ENCODE measurements around the gene UFC1. TPM values are rescaled to one million over a fixed set of nuclear protein-coding genes. Genes with fewer than 3 reads are reported as not detected.

UFC1 gene
- total and polyA plus RNA-seq, 2 donors (not counting 1 experiment from before 2014, with no cell fraction given), result 91.0 to 128 TPM

GRCh38 chr1:161153176-161153575 is 602 bp upstream of the UFC1 start:
- intact Hi-C loops (cut with micrococcal nuclease), result loop anchor here (1.0 to 10.0 kb wide), 9 partner anchors 14 to 808 kb away; partner anchors contain the start of genes ARHGAP30, COPA, DEDD and KLHDC9
- no peak for DNase-seq
- H3K9me3 ChIP-seq (ENCODE audit: control extremely low read depth in 1 of 3, control insufficient read depth in 2 of 3, insufficient read depth in 1 of 3, low read length in 2 of 3), result no peaks in the 10 kb centered on the region
- POLR2A ChIA-PET, result interaction anchor here (0.6 to 2.6 kb wide), 7 partner anchors 13 to 84 kb away, joined by 3 to 13 read pairs (median 5); partner anchors contain the start of genes ARHGAP30, DEDD and PPOX
- no peak for TF ChIP-seq CTCF (IDR thresholded peaks at IDR 0.05)
- no peak for TF ChIP-seq EZH2 (IDR thresholded peaks at IDR 0.05; ENCODE audit: borderline replicate concordance, insufficient read depth, low read depth, low read length, poor library complexity, severe bottlenecking)
- H3K9ac ChIP-seq (ENCODE audit: low read length), result peak overlapping the region; percentile 97
- peaks cover 19% of the 10 kb centered on the region for H3K4me1 Mint-ChIP-seq
- H3K36me3 ChIP-seq (replicated peaks in 1 of 2; ENCODE audit: control extremely low read depth in 1 of 2, control insufficient read depth in 1 of 2, extremely low read depth in 1 of 2, insufficient read depth in 2 of 2, low read length in 1 of 2), result peaks cover 0 to 14% of the 10 kb centered on the region in 2 experiments
- peak; percentile 3 for ATAC-seq (ENCODE audit: low read depth)
- peak overlapping the region; percentile 88 to 100 (median 90) for H3K4me3 ChIP-seq (ENCODE audit: control extremely low read depth in 1 of 5, extremely low read depth in 1 of 5, insufficient read depth in 1 of 5, low read depth in 2 of 5, low read length in 4 of 5)
- CTCF ChIA-PET, result interaction anchor here (1.0 to 2.6 kb wide), 4 partner anchors 20 to 723 kb away, joined by 3 to 7 read pairs (median 6); no protein-coding TSS in a partner anchor
- H3K27me3 ChIP-seq (replicated peaks in 1 of 4; ENCODE audit: control extremely low read depth in 1 of 4, control insufficient read depth in 3 of 4, insufficient read depth in 4 of 4, low read length in 3 of 4), result no peaks in the 10 kb centered on the region
- peak overlapping the region; percentile 84 for H2AFZ ChIP-seq (ENCODE audit: insufficient read depth, low read depth, low read length, poor library complexity, severe bottlenecking)
- H3K4me1 ChIP-seq (ENCODE audit: control insufficient read depth in 2 of 2, insufficient read depth in 2 of 2, low read length in 2 of 2), result peaks cover 14% of the 10 kb centered on the region in 2 donors
- H3K27ac Mint-ChIP-seq, result peak overlapping the region; percentile 83
- no peaks in the 10 kb centered on the region for H4K20me1 ChIP-seq (ENCODE audit: control insufficient read depth, insufficient read depth, low read length, poor library complexity, severe bottlenecking)
- no CpG with 5 or more reads among the region's 9 CpGs for WGBS (ENCODE audit: insufficient coverage)
- peak overlapping the region; percentile 95 to 98 for H3K27ac ChIP-seq (ENCODE audit: low read length in 2 of 2)
- H3K79me2 ChIP-seq (ENCODE audit: control insufficient read depth, insufficient read depth, low read length), result peaks cover 17% of the 10 kb centered on the region
- no peaks in the 10 kb centered on the region for H3K9me3 Mint-ChIP-seq (ENCODE audit: insufficient read depth)
- peak overlapping the region; percentile 84 for H3K4me2 ChIP-seq (replicated peaks; ENCODE audit: low read depth, low read length, poor library complexity, severe bottlenecking)
- H3K4me3 Mint-ChIP-seq, result peak overlapping the region; percentile 97
- no peaks in the 10 kb centered on the region for H3K27me3 Mint-ChIP-seq

GRCh38 chr1:161157867-161158266 is 4.1 kb downstream of the UFC1 start:
- Mint-ChIP-seq H3K27ac (peak overlapping the region; percentile 93), H3K4me1 (peaks cover 57% of the 10 kb centered on the region), H3K9me3 (ENCODE audit: insufficient read depth) (no peaks in the 10 kb centered on the region), H3K27me3 (no peaks in the 10 kb centered on the region), H3K4me3 (peak overlapping the region; percentile 92)
- no peak overlapping the region for H3K27ac ChIP-seq (ENCODE audit: low read length in 2 of 2)
- 89% methylated on average over 1 of the region's 1 CpG for WGBS (ENCODE audit: insufficient coverage)
- CTCF ChIA-PET, result interaction anchor here (0.6 to 2.0 kb wide), 10 partner anchors 8 to 224 kb away, joined by 3 to 6 read pairs (median 4); partner anchors contain the start of genes NDUFS2 and PPOX
- H3K36me3 ChIP-seq (replicated peaks in 1 of 2; ENCODE audit: control extremely low read depth in 1 of 2, control insufficient read depth in 1 of 2, extremely low read depth in 1 of 2, insufficient read depth in 2 of 2, low read length in 1 of 2), result peaks cover 0 to 28% of the 10 kb centered on the region in 2 experiments
- H3K4me2 ChIP-seq (replicated peaks; ENCODE audit: low read depth, low read length, poor library complexity, severe bottlenecking), result no peak overlapping the region
- intact Hi-C loops (cut with micrococcal nuclease), result loop anchor here (10.0 kb wide), 1 partner anchor 813 kb away; the partner anchor contains the start of genes COPA and NCSTN
- H3K9ac ChIP-seq (ENCODE audit: low read length), result no peak overlapping the region
- no peaks in the 10 kb centered on the region for H4K20me1 ChIP-seq (ENCODE audit: control insufficient read depth, insufficient read depth, low read length, poor library complexity, severe bottlenecking)
- H2AFZ ChIP-seq (ENCODE audit: insufficient read depth, low read depth, low read length, poor library complexity, severe bottlenecking), result no peak overlapping the region
- no peaks in the 10 kb centered on the region for H3K27me3 ChIP-seq (replicated peaks in 1 of 4; ENCODE audit: control extremely low read depth in 1 of 4, control insufficient read depth in 3 of 4, insufficient read depth in 4 of 4, low read length in 3 of 4)
- TF ChIP-seq EZH2 (IDR thresholded peaks at IDR 0.05; ENCODE audit: borderline replicate concordance, insufficient read depth, low read depth, low read length, poor library complexity, severe bottlenecking), result no peak
- TF ChIP-seq CTCF (IDR thresholded peaks at IDR 0.05), result no peak
- POLR2A ChIA-PET, result interaction anchor here (1.6 to 2.0 kb wide), 2 partner anchors 8 to 19 kb away, joined by 4 to 7 read pairs; partner anchors contain the start of gene PPOX
- no peak for ATAC-seq (ENCODE audit: low read depth)
- no peak for DNase-seq
- H3K4me3 ChIP-seq (ENCODE audit: control extremely low read depth in 1 of 5, extremely low read depth in 1 of 5, insufficient read depth in 1 of 5, low read depth in 2 of 5, low read length in 4 of 5), result no peak overlapping the region
- peaks cover 0 to 3% (median 0%) of the 10 kb centered on the region in 3 donors for H3K9me3 ChIP-seq (ENCODE audit: control extremely low read depth in 1 of 3, control insufficient read depth in 2 of 3, insufficient read depth in 1 of 3, low read length in 2 of 3)
- peaks cover 34 to 39% of the 10 kb centered on the region in 2 donors for H3K4me1 ChIP-seq (ENCODE audit: control insufficient read depth in 2 of 2, insufficient read depth in 2 of 2, low read length in 2 of 2)
- H3K79me2 ChIP-seq (ENCODE audit: control insufficient read depth, insufficient read depth, low read length), result peaks cover 42% of the 10 kb centered on the region
